ENCODE results near the gene ZNF470.

ZNF470 gene

GRCh38 chr19:56619121-56619520, 51.9 kb downstream of the ZNF470 start:
- no peak overlapping the region for H3K27ac Mint-ChIP-seq
- peaks cover 7 to 11% of the 10 kb centered on the region in 2 donors for H3K9me3 Mint-ChIP-seq
- H3K4me3 Mint-ChIP-seq: no peak overlapping the region
- DNase-seq: no peak
- no peaks in the 10 kb centered on the region for H3K27me3 Mint-ChIP-seq
- ATAC-seq (replicated peaks): no peak
- H3K4me1 Mint-ChIP-seq (ENCODE audit: low read depth in 2 of 2): peaks cover 3 to 5% of the 10 kb centered on the region in 2 donors
- peaks cover 3% of the 10 kb centered on the region for H3K36me3 Mint-ChIP-seq (ENCODE audit: insufficient read depth)

DNA sequence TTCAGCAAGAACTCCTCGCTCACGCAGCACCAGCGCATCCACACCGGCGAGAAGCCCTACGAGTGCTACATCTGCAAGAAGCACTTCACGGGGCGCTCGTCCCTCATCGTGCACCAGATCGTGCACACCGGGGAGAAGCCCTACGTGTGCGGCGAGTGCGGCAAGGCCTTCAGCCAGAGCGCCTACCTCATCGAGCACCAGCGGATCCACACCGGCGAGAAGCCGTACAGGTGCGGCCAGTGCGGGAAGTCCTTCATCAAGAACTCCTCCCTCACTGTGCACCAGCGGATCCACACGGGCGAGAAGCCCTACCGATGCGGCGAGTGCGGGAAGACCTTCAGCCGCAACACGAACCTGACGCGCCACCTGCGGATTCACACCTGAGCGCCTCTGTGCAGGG, 55.1 kb downstream of the ZNF470 start:
- Mint-ChIP-seq H3K27ac (no peak overlapping the region), H3K4me3 (no peak overlapping the region), H3K36me3 (ENCODE audit: insufficient read depth) (peaks cover 3% of the 10 kb centered on the region), H3K9me3 (peaks cover 9 to 17% of the 10 kb centered on the region in 2 donors), H3K27me3 (no peaks in the 10 kb centered on the region), H3K4me1 (ENCODE audit: low read depth in 2 of 2) (no peaks in the 10 kb centered on the region)
- ATAC-seq (replicated peaks) (no peak), DNase-seq (no peak)

GRCh38 chr19:56623006-56623405, 55.7 kb downstream of the ZNF470 start:
- Mint-ChIP-seq H3K36me3 (ENCODE audit: insufficient read depth) (peaks cover 3% of the 10 kb centered on the region), H3K9me3 (peaks cover 14 to 15% of the 10 kb centered on the region in 2 donors), H3K4me1 (ENCODE audit: low read depth in 2 of 2) (no peaks in the 10 kb centered on the region), H3K4me3 (no peak overlapping the region), H3K27me3 (no peaks in the 10 kb centered on the region), H3K27ac (no peak overlapping the region)
- DNase-seq (no peak), ATAC-seq (replicated peaks) (no peak)

DNA sequence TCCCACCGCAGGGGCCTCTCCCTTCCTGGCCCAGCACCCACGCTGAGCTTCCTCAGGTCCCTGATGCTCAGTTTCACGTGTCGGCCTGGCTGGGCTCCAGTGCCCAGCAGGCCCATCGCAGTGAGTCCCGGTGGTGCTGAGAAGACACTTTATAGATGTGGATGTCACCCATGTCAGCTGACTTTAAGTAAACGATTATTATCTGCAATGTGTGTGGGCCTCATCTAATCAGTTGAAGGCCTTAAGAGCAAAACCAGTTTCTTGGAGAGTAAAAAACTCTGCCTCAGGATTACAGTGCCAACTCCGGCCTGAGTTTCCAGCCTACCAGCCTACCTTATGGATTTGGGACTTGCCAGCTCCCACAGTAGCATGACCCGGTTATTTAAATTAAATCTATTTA, 58.4 kb downstream of the ZNF470 start:
- Mint-ChIP-seq H3K9me3 (peaks cover 17 to 30% of the 10 kb centered on the region in 2 donors), H3K4me3 (no peak overlapping the region), H3K27me3 (no peaks in the 10 kb centered on the region), H3K36me3 (ENCODE audit: insufficient read depth) (peaks cover 3% of the 10 kb centered on the region), H3K27ac (no peak overlapping the region), H3K4me1 (ENCODE audit: low read depth in 2 of 2) (no peaks in the 10 kb centered on the region)
- ATAC-seq (replicated peaks) (no peak), DNase-seq (no peak)

- Mint-ChIP-seq H3K4me1 (ENCODE audit: low read depth in 2 of 2) (no peaks in the 10 kb centered on the region), H3K27ac (no peak overlapping the region), H3K27me3 (no peaks in the 10 kb centered on the region), H3K9me3 (peaks cover 16 to 34% of the 10 kb centered on the region in 2 donors), H3K36me3 (ENCODE audit: insufficient read depth) (no peaks in the 10 kb centered on the region), H3K4me3 (no peak overlapping the region)
- no peak for ATAC-seq (replicated peaks)
- DNase-seq: no peak
Observed at GRCh38 chr19:56633021-56633420, 65.8 kb downstream of the ZNF470 start.

GRCh38 chr19:56637976-56638555, 70.8 kb downstream of the ZNF470 start:
- H3K27me3 Mint-ChIP-seq: no peaks in the 10 kb centered on the region
- H3K4me1 Mint-ChIP-seq (ENCODE audit: low read depth in 2 of 2): no peaks in the 10 kb centered on the region
- H3K9me3 Mint-ChIP-seq: peaks cover 14 to 27% of the 10 kb centered on the region in 2 donors
- no peaks in the 10 kb centered on the region for H3K36me3 Mint-ChIP-seq (ENCODE audit: insufficient read depth)
- DNase-seq (no peak), ATAC-seq (replicated peaks) (no peak)
- no peak overlapping the region for H3K27ac Mint-ChIP-seq
- no peak overlapping the region for H3K4me3 Mint-ChIP-seq

Measured in effector memory CD8-positive, alpha-beta T cell (primary cell).